Right lobe of liver (tissue), 4 donors: ENCODE results near the gene RNF25.

Experiments used
- POLR2A ChIP-seq: fragments of 450-650 bp; IDR thresholded peaks from one replicate; pipeline ENCODE4 v1.6.1; 2017; ENCODE audit warnings: antibody characterized with exemption, mild to moderate bottlenecking
- TF ChIP-seq, protein P1 (sequence below), 4 donors: fragments of 200-600 bp in 3 of 4; fragments of 450-650 bp in 1 of 4; IDR thresholded peaks; one replicate each; pipeline versions ENCODE4 v1.5.1 to v1.8.0; 2016 to 2022; ENCODE audit warnings: antibody characterized with exemption in 4 of 4, mild to moderate bottlenecking in 2 of 4
- donor health status: DM: no; HTN: no; CAD: no.
- donor health status: DM: no; HTN: no; CAD: no.
- donor health status: DM: no; HTN: yes; CAD: no.

DNA sequence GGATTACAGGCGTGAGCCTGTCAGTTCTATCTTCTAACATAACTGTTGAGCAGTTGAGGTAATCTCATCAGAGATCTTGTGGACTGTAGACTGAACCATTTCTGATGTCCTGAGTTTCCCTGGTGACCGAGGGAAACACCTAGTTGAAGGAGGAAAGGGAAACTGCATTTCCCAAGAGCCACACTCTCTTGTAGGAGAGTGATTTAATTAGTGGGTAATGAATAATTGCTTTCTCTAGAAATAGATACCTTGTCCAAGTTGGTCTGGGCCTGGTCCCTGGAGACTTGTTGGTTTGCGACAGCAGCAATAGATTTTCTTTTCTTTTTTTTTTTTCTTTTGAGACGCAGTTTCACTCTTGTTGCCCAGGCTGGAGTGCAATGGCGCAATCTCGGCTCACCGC, 46.3 kb upstream of the RNF25 start:
- TF ChIP-seq, protein P1, sequence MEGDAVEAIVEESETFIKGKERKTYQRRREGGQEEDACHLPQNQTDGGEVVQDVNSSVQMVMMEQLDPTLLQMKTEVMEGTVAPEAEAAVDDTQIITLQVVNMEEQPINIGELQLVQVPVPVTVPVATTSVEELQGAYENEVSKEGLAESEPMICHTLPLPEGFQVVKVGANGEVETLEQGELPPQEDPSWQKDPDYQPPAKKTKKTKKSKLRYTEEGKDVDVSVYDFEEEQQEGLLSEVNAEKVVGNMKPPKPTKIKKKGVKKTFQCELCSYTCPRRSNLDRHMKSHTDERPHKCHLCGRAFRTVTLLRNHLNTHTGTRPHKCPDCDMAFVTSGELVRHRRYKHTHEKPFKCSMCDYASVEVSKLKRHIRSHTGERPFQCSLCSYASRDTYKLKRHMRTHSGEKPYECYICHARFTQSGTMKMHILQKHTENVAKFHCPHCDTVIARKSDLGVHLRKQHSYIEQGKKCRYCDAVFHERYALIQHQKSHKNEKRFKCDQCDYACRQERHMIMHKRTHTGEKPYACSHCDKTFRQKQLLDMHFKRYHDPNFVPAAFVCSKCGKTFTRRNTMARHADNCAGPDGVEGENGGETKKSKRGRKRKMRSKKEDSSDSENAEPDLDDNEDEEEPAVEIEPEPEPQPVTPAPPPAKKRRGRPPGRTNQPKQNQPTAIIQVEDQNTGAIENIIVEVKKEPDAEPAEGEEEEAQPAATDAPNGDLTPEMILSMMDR (IDR thresholded peaks at IDR 0.05) = no peak
- TF ChIP-seq POLR2A = no peak
